Femur (tissue), 1 donor: ENCODE data around the gene NPAS1.

ENCODE experiments used
- DNase-seq: peaks from one replicate; pipeline ENCODE4 v3.0.0-alpha.2; 2017

The NPAS1 gene

DNA sequence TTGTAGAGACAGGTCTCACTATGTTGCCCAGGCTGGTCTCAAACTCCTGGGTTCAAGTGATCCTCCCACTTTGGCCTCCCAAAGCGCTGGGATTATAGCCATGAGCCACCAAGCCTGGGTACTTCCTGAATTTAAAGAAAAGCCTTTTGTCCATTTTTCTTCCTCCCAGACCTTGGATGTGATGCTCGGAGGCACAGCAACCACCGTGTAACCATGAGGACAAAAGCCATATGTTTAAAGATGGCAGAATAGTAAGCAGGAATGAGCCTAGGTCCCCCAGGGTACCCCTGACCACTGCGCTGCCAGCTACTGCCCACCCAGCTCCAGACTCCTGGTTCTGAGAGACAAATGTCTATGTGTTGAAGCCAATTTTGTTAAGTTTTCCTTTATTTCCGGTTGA lies 62.9 kb downstream of the NPAS1 start:
- DNase-seq, result no peak

DNA sequence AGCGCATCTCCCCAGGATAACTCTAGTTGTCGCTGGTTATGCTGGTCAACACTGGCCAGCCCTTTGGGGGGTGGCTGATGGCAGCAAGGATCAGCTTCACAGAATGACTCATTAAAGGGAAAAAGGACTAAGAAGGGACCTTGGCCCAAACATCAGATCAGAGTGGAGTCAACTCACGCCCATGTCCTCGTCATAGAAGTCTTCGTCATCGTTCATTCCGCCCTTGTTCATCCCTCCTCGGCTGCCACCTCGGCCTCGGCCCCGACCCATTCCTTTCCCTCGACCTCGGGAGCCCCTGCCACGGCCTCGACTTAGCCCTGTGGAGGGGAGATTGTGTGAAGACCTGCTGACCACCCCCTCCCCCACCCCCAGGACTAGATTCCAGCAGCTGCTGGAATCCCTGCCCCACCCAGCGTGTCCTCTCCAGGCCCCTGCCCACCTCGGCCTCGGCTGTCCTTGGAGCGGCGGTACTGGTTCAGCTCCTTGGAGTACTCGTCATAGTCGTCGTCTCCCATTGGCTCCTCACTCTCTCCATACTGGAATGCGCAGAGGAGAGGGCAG lies 65.3 kb downstream of the NPAS1 start:
- DNase-seq, result no peak

DNA sequence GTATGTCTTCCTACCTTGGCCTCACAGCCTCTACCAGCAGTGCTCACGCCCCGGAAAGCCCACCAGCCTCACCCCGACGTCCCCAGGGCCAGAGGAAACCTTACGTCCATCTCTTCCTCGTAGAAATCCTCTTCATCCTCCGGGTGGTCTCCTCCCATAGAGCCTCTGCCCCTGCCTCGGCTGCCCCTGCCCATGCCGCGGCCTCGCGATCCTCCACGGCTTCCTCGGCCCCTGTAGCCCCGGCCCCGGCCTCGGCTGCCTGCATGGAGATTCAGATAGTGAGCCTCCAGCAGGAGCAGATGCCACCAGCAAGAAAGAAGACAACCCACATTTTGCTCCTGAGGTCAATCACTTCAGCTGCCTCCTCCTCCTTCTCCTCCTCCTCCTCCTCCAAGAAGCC lies 66.6 kb downstream of the NPAS1 start:
- no peak for DNase-seq

DNA sequence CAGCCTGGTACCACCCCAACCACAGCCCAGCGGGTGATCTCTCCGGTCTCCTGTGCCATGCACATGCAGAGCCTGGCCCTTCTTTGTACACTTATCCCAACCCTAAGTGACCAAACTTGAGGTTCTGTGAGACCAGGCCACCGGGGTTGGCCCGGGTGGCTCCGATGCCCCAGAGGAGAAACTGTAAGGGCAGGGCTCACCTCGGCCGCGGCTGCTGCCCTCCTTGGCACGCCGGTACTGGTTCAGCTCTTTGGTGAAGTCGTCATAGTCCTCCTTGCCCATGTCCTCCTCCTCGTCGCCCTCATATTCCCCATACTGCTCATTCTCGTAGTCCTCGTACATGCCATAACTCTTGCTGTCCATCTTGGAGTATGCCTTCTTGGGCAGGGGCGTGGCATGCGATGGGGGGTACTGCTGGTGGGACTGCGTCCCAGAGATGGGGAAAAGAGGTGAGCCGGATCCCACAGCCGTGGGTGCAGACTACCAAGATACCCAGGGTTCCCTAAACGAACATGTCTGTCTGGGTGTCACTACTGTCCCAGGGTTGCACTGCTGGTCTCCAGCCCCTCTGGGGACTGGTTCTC lies 70.2 kb downstream of the NPAS1 start:
- DNase-seq, result no peak

DNA sequence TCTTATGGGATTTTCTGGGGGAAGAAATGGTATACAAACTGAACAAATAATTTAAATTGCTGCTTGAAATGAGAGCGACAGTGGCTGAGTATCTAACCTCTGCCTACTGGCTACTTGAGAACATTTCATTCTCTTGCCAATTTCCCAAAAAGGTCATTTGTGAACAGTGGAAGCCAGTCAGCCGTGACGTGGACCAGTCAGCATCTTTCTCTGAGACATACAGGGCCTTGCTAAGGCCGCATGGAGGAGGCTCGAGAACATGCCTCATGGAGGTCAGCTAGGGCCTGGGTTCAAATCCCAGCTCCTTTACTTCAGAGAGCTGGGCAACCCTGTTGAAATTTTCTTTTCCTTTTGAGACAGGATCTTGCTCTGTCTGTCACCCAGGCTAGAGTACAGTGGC lies 73.6 kb downstream of the NPAS1 start:
- DNase-seq, result no peak

DNA sequence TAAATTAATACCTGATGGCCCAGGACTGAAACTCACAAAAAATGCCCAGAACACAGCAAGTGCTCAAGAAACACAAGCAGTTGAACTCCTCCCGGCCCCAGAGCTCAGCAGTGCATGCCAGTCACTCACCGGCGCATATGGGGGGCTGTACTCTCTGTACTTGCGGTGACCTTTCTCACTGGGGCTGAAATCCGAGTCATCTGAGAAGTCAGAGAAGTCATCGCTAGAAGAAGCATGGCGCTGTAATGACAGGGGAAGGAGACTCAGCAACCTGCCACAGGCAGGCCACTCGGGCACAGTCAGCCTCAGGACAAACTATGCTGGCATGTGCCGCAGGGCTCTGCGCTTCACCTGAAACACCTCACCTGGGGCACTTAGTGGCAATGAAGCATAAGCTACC lies 74.2 kb downstream of the NPAS1 start:
- no peak for DNase-seq

DNA sequence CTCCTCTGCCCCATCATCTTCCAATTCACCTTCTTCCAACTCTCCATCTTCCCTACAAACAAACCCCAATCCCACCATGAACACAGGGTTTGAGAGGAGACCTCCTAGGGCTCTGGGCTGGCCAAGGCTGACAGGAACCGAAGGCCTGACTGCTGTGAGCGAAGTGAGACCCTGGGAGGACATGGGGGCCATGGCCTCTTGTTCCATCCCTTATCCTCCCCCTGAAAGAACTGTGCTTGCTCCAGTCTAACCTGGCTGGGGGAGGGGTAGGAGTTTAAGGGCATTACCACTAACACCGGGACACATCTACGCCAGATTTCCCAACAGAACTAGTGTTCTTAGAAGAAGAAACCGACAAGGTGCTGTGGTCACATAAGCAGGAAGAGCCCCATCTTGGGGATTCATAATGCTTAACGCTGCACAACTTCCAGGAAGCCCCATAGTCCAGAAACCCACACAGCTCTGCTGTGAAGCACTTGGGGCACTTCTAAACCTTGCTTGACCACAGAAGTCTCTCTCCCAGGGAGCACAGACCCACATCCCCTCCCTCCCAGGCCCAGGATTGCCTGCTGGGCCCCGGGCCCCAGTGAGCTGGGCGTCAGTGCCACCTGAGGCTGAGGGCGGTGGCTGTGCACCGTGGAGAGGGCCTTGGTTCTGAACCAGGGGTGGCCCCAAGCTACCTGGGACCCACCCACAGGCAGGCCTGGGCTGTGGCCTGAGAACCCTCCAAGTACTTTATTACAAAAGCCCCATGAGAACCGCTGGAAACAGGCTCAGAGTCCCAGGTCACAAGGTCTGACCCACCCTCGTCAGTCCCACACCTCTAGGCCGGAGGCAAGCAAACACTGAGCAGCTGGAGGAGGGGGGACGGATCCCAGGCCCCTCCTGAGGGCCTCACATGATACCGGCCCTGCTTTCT lies 75.2 kb downstream of the NPAS1 start:
- no peak for DNase-seq
